ENCODE measurements around the gene SMIM35.

- TF ChIP-seq CTCF (conservative IDR thresholded peaks at IDR 0.05 in 1 of 2, IDR thresholded peaks at IDR 0.05 in 1 of 2; ENCODE audit: extremely low read depth in 1 of 2, insufficient read depth in 1 of 2, low read depth in 1 of 2, low read length in 2 of 2) = no peak
- TF ChIP-seq EZH2 (IDR thresholded peaks at IDR 0.05; ENCODE audit: borderline replicate concordance, low read length) = no peak
Measured at GRCh38 chr11:117973503-117973860, 113.3 kb downstream of the SMIM35 start.

All from mammary epithelial cell (primary cell).